GM12891 (cell line): Measurements from ENCODE around the gene PIKFYVE.

Source experiments
- POLR2A ChIP-seq: IDR thresholded peaks from 2 replicates; pipeline ENCODE4 v1.6.1; 2011; ENCODE audit warnings: low read depth, low read length, control low read depth
- SPI1 ChIP-seq: IDR thresholded peaks from 2 replicates; pipeline ENCODE4 v1.6.1; 2011; ENCODE audit warnings: low read depth, low read length, control low read depth

DNA sequence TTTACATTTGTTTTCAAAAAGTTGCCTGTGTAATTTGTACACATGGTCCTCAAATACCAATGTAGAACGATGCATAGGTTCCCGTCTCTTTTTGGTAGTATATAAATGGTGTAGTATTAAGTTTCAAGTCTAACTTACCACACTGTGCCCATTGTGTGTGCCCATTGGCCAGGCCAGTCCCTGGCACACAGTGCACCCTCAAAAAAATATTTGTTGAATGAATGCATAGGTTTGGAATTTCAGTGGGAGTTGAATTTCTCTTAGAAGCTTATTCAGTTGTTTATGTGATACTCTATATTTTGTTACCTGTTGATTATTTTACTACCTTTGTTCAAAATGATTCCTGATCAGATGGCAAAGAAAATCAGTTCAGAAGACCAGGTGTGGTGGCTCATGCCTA is 41.3 kb upstream of the PIKFYVE start:
- no peak for TF ChIP-seq POLR2A
- no peak for TF ChIP-seq SPI1
